Left hindlimb (tissue), 1 donor: ENCODE data around the gene NDUFAF2.
"Not testable (repeated sequence)": the region's sequence is repeated elsewhere in the genome, so short reads cannot be mapped to it uniquely, and the experiment has no call there.

Source experiments
- DNase-seq: peaks from one replicate; pipeline ENCODE4 v3.0.0-alpha.2; 2018

NDUFAF2 gene

DNA sequence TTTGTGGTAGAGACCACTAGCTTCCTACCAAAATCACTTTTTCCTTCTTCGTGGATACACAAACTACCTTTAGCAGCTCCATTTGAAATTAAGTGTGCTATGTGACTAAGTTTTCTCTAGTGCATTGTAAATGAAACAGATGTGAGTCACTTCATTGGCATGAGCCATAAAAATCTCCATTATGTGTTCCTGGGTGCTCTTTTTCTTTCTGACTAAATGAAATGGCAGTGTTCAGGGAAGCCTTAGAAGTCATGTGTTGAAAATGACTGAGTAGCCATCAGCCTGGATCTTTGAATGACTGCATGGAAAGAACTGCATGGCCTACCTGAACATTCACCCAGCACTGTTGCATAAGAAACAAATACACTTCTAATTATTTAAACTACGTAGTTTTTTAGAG, 107.9 kb downstream of the NDUFAF2 start:
- DNase-seq, result no peak

DNA sequence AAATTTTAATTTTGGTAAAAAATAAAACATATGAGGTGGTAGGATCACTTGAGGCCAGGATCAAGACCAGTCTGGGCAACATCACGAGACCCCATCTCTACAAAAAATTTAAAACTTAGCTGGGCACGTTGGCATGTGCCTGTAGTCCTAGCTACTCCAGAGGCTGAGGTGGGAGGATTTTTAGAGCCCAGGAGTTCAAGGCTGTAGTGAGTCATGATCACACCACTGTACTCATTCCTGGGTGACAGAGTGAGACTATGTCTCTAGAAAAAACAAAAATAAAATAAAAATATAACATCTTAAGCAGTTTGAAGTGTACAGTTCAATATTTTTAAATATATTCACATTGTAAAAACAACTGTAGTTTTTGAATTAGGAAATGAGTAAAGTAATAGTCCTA, 108.9 kb downstream of the NDUFAF2 start:
- DNase-seq, result no peak

DNA sequence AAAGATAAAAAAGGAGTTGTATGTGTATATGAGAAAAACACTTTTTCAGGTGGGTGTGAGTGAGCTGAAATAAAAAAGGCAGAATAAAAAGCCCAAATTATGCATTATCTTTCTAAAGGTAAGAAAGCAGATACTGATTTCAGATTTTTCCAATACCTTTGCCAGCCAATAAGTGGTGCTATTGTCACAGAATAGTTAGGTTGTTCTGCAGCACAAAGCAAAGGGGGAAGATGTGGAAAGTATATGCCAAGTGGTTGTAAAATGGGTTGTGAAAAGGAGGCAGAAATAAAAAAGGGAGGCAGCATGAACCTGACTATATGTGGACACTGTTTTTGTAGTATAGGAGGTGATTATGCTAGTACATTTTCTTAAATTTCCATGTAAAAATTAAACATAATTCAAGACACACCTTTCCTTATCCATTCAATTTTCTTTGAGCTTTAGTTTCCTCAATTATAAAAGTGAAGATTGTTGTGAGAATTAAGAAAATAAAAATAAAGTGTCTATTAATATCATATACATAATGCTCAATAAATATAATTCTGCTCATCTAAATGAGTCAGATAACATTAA, 110.5 kb downstream of the NDUFAF2 start:
- DNase-seq, result no peak

DNA sequence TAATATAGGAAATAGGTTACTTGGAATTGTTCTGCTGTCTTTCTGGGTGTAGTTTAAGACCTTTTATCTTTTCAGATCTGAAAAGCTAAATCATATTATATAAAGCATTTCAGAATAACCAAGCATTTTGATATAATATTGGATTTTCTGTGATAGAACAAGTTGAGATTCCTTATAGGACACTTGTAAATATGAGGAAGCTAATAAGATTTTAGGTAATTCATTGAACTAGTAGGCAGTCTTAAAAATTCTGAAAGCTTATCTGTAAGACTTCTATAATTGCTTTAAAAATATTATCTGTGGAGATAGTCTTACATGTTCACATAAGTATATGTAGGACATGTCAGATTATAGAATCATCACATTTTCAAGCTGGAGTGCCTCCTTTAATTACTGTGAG, 114.5 kb downstream of the NDUFAF2 start:
- DNase-seq, result no peak

DNA sequence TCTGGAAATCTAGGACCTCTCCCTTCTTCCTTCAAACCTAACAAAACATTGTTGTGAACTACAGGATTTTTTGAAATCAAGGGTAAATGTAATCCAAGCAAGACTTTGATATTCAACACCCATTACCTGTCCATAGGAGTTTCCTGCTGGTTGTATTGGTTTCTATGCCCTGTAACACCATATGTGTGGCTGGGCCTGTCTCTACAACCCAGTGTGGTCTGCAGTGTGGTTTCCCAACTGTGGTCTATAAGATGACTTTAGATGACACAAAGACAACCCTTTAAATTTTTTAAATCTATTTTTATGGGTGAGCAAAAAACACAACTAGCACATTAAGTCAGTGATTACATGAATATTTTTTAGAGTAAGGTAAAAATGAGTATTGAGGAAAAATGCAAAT, 124.1 kb downstream of the NDUFAF2 start:
- DNase-seq, result no peak

DNA sequence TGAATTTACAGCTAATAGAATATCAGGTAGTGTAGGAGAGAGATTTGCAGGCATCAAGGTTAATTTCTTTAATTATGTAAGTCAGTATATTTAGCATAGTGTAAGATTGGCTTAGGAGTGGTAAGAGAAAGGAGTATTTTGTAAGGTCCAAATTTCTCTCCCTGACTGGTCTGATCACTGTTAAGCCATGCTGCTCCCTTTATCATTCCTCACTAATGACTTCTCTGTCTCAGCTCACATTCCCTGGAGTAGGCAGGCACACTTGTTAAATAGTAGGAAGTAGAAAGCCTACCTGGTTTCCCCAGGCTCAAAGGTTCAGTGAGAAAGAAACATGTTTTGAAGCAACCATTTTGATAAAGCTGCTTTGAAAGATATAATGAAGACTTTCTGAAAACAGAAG, 126.5 kb downstream of the NDUFAF2 start:
- DNase-seq, result no peak

DNA sequence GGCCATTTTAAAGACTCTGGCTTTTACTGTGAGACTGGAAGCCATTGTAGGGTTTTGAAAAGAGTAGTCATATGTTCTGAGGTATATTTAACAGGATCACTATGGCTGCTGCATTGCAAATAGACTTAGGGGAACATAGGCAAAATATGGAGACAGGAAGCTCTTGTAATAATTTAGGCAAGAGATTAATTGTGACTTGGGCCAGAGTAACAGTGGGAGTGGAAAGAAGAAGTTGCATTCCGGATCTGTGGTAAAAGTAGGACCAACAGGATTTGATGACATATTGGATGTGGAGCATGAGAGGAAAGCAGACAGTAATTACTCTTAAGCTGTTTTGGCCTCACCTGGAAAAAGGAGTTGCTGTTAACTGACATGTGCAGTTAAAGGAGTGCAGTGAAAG, 131.6 kb downstream of the NDUFAF2 start:
- no peak for DNase-seq

DNA sequence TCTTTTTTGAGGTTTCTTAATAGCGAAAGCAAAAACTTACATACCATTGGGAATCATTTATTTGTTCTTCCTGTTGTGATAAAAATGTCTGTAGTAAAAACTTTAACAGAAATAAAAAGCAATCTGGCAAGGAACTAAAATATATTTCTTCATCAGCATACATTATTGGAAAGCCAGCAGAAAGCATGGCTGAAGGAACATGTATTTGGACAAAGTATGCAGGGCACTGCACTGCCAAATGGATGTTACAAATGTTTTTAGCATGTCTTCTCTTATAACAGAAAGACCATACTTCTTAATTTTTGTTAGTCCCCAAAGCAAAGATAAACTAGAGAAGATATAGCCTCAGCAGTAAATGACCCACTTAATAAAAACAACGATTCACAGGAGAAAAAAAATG, 136.7 kb downstream of the NDUFAF2 start:
- no peak for DNase-seq

DNA sequence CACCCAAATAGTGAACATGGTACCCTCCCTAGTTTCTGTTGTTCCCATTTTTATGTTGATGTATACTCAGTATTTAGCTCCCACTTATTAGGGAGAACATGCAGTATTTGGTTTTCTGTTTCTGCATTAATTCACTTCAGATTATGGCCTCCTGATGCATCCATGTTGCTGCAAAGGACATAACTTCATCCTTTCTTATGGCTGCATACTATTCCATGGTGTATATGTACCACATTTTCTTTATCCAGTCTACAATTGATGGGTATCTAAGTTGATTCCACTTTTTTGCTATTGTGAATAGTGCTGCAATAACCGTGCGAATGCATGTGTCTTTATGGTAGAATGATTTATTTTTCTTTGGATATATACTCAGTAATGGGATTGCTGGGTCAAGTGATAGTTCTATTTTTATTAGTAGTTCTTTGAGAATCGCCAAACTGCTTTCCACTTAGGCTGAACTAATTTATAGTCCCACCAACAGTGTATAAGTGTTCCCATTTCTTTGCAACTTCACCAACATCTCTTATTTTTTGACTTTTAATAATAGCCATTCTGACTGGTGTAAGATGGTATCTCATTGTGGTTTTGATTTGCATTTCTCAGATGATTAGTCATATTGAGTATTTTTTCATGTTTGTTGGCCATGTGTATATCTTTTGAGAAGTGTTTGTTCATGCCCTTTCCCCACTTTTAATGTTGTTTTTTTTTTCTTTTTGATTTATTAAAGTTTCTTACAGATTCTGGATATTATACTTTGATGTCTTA, 137.7 kb downstream of the NDUFAF2 start:
- DNase-seq, result no peak

DNA sequence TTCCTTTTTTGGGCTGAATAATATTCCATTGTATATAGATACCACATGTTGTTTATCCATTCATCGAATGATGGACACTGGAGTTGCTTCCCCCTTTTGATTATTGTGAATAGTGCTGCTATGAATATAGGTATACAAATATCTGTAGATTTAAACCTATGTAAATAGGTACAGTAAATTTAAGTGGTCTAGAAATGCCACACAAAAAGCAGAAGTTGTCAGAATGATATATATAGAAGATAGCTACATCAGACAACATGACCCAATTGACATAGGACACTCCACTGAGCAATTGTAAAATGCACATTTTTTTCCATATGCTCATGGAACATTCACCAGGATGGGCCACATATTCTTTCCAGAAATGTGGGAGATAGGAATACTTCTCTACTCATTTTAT, 139.7 kb downstream of the NDUFAF2 start:
- DNase-seq, result no peak

DNA sequence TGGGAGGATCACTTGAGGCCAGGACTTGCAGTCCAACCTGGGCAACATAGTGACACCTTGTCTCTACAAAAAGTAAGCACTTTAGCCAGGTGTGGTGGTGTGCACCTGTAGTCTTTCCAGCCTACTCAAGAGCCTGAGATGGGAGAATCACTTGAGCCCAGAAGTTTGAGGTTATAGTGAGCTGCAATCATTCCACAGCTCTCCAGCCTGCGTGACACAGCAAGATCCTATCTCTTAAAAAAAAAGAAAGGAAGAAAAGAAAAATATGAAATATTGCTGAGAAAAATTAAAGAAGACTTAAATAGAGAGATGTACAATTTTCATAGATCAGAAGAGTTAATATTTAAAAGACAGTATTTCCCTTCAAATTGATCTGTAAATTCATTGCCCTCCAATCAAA, 140.9 kb downstream of the NDUFAF2 start:
- no peak for DNase-seq

DNA sequence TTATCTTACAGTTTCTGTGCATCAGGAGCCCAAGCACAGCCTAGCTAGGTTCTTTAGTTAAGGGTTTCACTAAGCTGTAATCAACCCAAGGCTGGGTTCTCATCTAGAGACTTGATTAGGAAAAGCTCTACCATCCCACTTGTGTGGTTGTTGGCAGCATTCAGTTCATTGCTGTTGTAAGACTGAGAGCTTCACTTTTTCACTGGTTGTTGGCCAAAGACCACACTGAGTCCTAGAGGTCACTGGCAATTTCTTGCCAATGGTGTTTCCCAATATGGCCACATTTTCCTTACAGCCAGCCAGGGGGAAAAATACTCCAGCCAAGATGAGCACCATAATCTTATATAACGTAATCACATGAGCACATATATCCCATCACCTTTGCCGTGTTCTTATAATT, 142.9 kb downstream of the NDUFAF2 start:
- DNase-seq, result no peak

DNA sequence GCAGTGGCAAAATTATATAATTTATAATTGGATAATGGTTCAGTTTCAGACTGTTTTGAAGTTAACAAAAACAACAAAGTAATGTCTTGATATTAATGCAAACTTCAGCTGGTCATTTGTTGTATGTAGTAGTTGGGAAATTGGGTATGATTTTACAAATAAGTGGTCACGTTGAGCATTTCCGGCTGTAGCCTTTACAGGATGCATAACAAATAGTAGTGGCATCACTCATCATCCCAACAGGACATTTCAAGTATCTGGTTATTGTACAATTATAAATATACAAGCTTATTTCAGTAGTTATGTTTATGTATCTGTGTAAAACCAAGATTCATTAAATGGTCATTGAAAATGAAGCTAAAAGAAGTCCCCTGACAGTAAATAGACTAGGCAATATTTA, 144.3 kb downstream of the NDUFAF2 start:
- no peak for DNase-seq

DNA sequence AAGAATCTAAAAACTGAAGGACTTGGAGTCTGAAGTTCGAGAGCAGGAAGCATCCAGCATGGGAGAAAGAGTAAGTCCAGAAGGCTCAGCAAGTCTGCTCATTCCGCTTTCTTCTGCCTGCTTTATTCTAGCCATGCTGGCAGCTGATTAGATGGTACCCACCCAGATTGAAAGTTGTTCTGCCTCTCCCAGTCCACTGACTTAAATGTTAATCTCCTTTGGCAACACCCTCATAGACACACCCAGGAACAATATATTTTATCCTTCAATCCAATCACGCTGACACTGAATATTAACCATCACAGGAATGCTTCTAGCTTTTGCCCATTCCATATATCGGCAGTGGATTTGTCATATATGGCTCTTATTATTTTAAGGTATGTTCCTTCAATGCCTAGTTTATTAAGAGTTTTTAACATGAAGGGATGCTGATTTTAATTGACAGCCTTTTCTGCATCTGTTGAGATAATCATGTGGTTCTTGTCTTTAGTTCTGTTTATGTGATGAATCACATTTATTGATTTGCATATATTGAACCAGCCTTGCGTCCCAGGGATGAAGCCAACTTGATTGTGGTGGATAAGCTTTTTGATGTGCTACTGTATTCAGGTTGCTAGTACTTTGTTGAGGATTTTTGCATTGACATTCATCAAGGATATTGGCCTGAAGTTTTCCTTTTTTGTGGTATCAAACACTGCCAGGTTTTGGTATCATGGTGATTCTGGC, 148.2 kb downstream of the NDUFAF2 start:
- not testable (repeated sequence) for DNase-seq

DNA sequence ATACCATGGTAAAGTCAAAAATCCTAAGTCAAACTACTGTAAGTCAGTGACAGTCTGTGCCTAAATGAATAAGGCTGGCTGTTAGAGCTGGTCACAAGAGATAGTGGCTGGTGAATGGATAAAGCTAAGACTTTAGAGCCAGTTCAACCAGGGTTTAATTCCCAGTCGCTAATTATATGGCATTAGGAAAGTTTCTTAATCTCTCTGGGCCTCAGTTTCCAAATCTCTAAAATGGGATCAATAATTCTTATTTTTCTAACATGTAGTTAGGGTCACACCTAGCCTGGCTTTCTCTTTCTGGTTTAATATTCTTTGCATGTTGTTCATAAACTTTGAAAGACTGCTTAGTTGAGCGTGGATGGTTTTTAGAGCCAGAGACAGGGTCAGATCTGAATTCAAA, 152.5 kb downstream of the NDUFAF2 start:
- no peak for DNase-seq

DNA sequence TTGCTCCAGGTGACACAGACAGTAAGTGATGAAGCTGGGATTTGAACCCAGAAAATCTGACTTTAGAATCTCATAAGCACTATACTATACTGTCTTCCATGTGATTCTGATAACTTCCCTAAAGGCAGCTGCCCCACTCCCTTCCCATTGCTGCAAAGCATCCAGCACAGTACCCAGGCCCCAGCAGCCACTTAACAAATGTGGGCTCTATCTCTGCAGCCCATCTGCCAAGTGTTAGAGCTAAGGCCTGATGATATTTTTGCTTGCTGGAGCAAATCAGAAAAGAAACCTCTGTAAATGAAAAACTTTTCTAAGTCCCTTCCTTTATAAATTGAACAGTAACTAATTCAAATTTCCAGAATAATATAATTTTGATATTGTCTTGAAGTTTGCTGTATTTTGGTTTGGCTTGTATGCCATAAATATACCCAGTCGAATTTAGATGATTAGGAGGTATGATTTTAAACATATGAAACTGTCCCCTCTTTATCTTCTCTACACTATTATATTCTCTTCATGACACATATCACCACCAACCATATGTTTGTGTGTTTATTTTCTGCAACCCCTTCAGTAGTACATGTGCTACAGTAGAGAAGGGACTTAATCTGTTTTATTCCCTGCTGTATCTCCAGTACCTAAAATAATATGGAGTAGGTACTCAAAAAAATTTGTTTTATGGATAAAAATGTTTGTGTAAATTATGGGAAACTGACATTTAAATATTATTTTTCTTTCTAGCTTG, 153.4 kb downstream of the NDUFAF2 start:
- DNase-seq, result no peak

DNA sequence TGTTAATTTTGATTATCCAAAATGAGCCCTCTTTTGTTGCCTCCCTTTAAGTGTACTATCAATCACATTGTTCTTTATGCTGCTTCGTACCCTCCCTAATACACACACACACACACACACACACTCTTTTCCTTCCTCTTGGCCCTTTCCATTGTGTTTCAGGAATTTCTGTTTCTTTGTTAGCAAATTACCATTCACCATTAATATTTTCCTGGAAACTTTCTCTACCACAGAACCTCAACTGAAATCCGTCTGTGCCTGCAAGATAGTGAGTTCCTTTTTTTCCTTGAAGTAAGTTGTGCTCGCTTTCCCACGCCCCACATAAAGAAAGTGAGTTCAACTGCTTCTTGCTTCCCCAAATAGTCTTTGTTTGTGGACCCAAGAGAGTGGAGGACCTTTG, 155.4 kb downstream of the NDUFAF2 start:
- no peak for DNase-seq

DNA sequence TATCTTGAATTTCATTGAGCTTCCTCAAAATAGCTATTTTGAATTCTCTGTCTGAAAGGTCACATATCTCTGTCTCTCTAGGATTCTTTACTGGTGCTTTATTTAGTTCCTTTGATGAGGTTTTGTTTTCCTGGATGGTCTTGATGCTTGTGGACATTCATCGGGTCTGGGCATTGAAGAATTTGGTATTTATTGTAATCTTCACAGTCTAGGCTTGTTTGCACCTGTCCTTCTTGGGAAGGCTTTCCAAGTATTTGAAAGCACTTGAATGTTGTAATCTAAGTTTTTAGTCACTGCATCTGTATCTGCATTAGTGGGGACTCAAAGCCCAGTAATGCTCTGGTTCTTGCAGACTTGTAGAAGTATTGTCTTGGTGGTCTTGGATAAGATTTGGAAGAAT, 169.4 kb downstream of the NDUFAF2 start:
- DNase-seq, result no peak

DNA sequence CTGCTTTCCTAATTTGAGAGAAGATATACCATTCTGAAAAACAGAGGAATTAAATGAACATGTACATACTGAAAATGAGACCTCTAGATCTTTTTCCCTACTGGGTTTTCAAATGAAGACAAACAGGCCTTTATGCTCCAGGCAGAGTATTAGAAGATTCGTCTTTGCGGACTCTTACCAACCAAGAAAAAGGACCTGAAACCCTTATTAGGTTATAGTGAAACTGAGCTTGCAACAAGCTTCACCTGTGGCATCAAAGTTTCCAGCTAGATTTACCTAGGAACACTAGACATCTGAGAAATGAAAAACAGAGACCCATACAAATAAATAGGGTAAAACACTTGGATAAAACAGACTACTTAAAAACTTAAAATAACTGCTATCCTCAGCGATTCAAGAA, 171.0 kb downstream of the NDUFAF2 start:
- DNase-seq, result no peak

DNA sequence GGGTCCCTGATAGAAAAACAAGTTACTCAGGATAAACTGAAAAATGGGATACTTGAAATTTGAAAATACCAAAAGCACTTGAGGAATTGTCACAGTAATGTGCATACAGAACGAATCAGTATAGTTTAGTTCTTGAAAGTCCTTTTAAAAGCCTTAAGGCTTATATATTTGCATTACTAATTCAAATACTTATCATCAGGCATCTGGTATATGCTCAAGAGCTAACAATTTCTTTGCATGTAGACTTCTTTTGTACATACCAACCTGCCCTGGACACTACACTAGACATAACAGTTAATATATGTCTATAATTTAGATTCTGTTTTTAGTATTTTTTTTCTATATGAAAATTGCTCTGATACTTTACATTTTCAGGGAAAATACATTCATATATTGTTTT, 174.1 kb downstream of the NDUFAF2 start:
- DNase-seq, result no peak

DNA sequence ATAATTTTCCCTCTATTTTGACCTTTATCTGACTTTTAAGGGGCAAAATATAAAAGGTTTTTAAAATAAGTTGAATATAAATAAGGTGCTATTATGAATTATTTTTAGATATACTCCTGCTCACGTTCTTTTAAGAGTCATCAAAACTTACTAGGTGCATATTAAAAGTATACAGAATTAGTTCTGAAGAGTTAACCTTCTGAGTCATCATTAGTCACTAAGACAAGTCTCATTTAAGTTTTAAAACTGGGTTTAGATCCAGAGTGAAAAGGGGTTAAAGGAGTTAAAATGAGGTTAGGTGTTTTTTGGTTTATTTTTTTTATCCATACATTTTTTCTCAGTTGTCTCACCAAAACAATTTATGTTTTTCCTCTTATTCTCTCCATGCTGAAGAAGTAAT, 175.5 kb downstream of the NDUFAF2 start:
- no peak for DNase-seq

DNA sequence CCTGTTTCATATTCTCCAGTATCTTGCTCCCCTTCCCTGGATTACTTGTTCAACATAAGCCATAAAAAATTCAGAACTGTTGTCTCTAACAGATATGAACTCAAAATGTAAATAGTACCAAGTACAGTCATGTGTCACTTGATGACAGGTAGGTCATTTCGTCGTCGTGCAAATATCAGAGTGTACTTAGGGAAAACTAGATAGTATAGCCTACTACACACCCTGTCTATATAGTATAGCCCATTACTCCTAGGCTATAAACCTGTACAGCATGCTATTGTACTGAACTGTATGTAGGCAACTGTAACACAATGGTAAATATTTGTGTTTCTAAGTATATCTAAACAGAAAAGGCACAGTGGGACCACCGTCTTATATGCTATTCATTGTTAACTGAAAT, 178.1 kb downstream of the NDUFAF2 start:
- DNase-seq, result no peak

DNA sequence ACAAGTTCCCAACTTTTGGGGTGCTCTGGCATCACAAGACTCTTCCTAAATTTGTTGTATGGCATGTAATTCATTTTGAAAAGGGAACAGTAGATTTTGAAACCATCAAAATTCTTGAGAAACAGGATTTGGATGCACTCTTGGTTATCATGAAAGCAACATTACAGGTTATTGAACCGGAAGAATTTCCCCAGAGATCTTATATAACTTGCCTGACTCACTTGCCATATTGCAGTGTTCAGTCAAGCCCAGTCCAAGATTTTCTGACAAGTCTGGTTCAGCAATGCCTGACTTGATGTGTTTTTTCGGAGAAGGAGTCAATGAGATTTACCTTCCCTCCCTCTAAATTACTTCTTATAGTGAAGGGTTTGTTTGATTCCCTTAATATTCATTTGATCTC, 185.3 kb downstream of the NDUFAF2 start:
- DNase-seq, result no peak

DNA sequence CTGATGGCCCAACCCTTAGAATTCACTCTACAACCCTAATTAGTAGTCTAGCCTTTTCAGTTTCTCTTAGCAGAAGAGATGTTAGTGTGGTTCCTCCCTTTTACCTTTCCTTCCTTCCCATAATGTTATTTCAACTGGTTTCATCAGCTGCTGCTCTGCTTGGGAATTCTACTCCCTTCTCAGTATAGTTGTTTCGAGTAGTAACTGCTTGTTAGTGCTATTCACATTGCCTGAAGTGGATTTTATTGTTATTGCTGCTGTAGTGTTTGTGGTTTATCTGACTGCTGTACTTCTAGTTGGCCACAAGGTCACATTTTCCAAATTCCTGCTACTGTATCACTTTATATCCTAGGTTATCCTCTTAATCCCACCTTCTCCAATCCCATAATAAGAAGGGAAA, 187.6 kb downstream of the NDUFAF2 start:
- no peak for DNase-seq
